Measurements from ENCODE around the gene LPIN2. TPM values are rescaled to one million over a fixed set of nuclear protein-coding genes. Genes with fewer than 3 reads are reported as not detected.

The LPIN2 gene, protein sequence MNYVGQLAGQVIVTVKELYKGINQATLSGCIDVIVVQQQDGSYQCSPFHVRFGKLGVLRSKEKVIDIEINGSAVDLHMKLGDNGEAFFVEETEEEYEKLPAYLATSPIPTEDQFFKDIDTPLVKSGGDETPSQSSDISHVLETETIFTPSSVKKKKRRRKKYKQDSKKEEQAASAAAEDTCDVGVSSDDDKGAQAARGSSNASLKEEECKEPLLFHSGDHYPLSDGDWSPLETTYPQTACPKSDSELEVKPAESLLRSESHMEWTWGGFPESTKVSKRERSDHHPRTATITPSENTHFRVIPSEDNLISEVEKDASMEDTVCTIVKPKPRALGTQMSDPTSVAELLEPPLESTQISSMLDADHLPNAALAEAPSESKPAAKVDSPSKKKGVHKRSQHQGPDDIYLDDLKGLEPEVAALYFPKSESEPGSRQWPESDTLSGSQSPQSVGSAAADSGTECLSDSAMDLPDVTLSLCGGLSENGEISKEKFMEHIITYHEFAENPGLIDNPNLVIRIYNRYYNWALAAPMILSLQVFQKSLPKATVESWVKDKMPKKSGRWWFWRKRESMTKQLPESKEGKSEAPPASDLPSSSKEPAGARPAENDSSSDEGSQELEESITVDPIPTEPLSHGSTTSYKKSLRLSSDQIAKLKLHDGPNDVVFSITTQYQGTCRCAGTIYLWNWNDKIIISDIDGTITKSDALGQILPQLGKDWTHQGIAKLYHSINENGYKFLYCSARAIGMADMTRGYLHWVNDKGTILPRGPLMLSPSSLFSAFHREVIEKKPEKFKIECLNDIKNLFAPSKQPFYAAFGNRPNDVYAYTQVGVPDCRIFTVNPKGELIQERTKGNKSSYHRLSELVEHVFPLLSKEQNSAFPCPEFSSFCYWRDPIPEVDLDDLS
- total RNA-seq, result 87.9 and 95.9 TPM in 2 replicates

- Mint-ChIP-seq H3K27me3 (ENCODE audit: low read depth) (no peaks in the 10 kb centered on the region), H3K9me3 (no peaks in the 10 kb centered on the region), H3K4me1 (ENCODE audit: low read depth) (peaks cover 58% of the 10 kb centered on the region), H3K27ac (peak within 1 kb of the TSS; percentile 92), H3K4me3 (ENCODE audit: low read depth) (peak within 1 kb of the TSS; percentile 97), H3K36me3 (ENCODE audit: low read depth) (peaks cover 35% of the 10 kb centered on the region)
- intact Hi-C loops (cut with micrococcal nuclease), result loop anchor here (1.0 to 5.0 kb wide), 5 partner anchors 18 to 234 kb away; partner anchors contain the start of gene MYL12A
- DNase-seq (ENCODE audit: low spot score), result peak; percentile 96
Measured at GRCh38 chr18:3013024-3013804, at the start of gene LPIN2. TSS of gene LPIN2 (minus strand) at chr18:3013144. CDS start at chr18:2960840, 52,304 bp downstream.

DNA sequence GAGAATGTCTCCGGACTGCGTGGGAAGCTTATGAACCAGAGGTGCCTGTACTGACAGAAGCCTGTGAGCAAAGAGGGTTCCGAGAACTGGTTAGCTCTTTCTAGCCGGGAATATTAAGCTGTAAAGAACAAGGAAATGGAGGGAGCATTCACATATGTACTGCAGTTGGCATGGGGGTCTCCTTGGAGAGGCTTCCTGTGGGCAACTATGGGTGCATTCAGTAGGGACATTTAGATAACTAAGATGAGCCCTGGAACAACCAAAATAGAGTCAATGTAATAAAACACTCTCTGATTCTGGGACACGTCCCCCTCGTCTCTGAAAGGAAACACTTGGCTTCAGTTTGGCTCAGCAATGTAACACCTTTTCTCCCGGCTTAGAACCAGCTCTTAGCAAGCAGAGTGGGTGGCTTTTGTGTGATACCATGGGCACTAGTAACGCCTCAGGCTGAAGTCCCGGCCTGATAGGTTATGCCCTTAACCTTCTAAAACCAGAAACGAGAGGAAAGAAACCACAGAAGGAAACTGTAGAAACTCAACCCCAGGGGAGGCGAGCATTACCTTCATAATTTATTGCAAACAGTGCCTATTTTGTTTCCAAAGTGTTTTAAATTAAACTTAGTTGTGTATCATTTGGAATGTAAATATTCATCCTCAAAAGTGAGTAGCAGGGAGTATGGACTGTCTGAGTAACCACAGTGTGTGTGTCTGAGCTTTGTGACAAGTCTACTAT, 48.8 kb upstream of the LPIN2 start:
- intact Hi-C loops (cut with micrococcal nuclease), result loop anchor here (1.0 to 10.0 kb wide), 9 partner anchors 48 to 487 kb away; partner anchors contain the start of genes LPIN2, METTL4 and NDC80
- Mint-ChIP-seq H3K27me3 (ENCODE audit: low read depth) (no peaks in the 10 kb centered on the region), H3K36me3 (ENCODE audit: low read depth) (peaks cover 4% of the 10 kb centered on the region), H3K9me3 (no peaks in the 10 kb centered on the region), H3K4me3 (ENCODE audit: low read depth) (peak overlapping the region; percentile 77), H3K27ac (peak overlapping the region; percentile 100), H3K4me1 (ENCODE audit: low read depth) (peaks cover 60% of the 10 kb centered on the region)
- DNase-seq (ENCODE audit: low spot score), result peak; percentile 43

- peak overlapping the region; percentile 100 for H3K27ac Mint-ChIP-seq
- DNase-seq (ENCODE audit: low spot score), result peak; percentile 42
- peaks cover 4% of the 10 kb centered on the region for H3K36me3 Mint-ChIP-seq (ENCODE audit: low read depth)
- intact Hi-C loops (cut with micrococcal nuclease), result loop anchor here (1.0 to 10.0 kb wide), 7 partner anchors 48 to 486 kb away; partner anchors contain the start of genes LPIN2, METTL4 and NDC80
- H3K27me3 Mint-ChIP-seq (ENCODE audit: low read depth), result no peaks in the 10 kb centered on the region
- H3K9me3 Mint-ChIP-seq, result no peaks in the 10 kb centered on the region
- peaks cover 60% of the 10 kb centered on the region for H3K4me1 Mint-ChIP-seq (ENCODE audit: low read depth)
- H3K4me3 Mint-ChIP-seq (ENCODE audit: low read depth), result peak overlapping the region; percentile 77
Measured at GRCh38 chr18:3060667-3061580, 48.0 kb upstream of the LPIN2 start.

DNA sequence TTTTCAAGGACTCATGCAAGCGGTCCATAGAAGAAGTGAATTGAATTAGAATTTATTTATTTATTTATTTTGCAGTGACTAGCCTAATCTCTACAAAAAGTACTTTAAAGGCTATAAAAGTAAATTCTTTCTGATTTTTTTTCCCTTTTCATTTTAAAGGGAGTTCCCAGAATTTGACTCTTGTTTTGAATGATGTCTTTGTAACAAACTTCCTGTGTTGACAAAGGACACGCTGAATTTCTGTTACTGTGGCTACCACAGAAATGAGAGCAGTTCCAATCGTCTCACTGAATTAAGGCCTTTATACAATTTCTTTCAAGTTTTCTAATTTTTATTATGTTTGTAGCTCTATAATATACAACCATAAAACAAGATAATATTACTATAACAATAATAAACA, 46.3 kb upstream of the LPIN2 start:
- peaks cover 6% of the 10 kb centered on the region for H3K36me3 Mint-ChIP-seq (ENCODE audit: low read depth)
- H3K27ac Mint-ChIP-seq, result peak overlapping the region; percentile 100
- no peak for DNase-seq (ENCODE audit: low spot score)
- intact Hi-C loops (cut with micrococcal nuclease), result loop anchor here (1.0 kb wide), 1 partner anchor 13 kb away; no protein-coding TSS in a partner anchor
- H3K4me1 Mint-ChIP-seq (ENCODE audit: low read depth), result peaks cover 62% of the 10 kb centered on the region
- no peak overlapping the region for H3K4me3 Mint-ChIP-seq (ENCODE audit: low read depth)
- peaks cover 3% of the 10 kb centered on the region for H3K9me3 Mint-ChIP-seq
- no peaks in the 10 kb centered on the region for H3K27me3 Mint-ChIP-seq (ENCODE audit: low read depth)

GRCh38 chr18:3058328-3059191, 45.6 kb upstream of the LPIN2 start:
- Mint-ChIP-seq H3K4me1 (ENCODE audit: low read depth) (peaks cover 64% of the 10 kb centered on the region), H3K4me3 (ENCODE audit: low read depth) (peak overlapping the region; percentile 5), H3K27me3 (ENCODE audit: low read depth) (no peaks in the 10 kb centered on the region), H3K36me3 (ENCODE audit: low read depth) (peaks cover 10% of the 10 kb centered on the region), H3K9me3 (peaks cover 7% of the 10 kb centered on the region), H3K27ac (peak overlapping the region; percentile 100)
- intact Hi-C loops (cut with micrococcal nuclease), result loop anchor here (1.0 kb wide), 1 partner anchor 12 kb away; no protein-coding TSS in a partner anchor
- no peak for DNase-seq (ENCODE audit: low spot score)

- peaks cover 16% of the 10 kb centered on the region for H3K36me3 Mint-ChIP-seq (ENCODE audit: low read depth)
- peaks cover 58% of the 10 kb centered on the region for H3K4me1 Mint-ChIP-seq (ENCODE audit: low read depth)
- intact Hi-C loops (cut with micrococcal nuclease), result no loop called here
- no peak overlapping the region for H3K4me3 Mint-ChIP-seq (ENCODE audit: low read depth)
- no peak for DNase-seq (ENCODE audit: low spot score)
- H3K27me3 Mint-ChIP-seq (ENCODE audit: low read depth), result no peaks in the 10 kb centered on the region
- peak overlapping the region; percentile 100 for H3K27ac Mint-ChIP-seq
- peaks cover 14% of the 10 kb centered on the region for H3K9me3 Mint-ChIP-seq
Measured at GRCh38 chr18:3057526-3057925, 44.6 kb upstream of the LPIN2 start.

DNA sequence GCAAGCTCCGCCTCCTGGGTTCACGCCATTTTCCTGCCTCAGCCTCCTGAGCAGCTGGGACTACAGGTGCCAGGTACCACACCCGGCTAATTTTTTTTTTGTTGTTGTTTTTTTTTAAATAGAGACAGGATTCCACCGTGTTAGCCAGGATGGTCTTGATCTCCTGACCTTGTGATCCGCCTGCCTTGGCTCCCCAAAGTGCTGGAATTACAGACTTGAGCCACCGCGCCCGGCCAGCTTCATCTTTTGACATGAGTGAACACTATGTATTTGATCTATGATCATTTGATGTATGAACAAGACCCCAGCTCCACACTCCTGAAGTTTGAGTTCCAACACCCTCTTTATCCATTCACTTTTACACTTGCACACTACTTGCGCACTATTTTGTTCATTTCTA, 43.4 kb upstream of the LPIN2 start:
- H3K9me3 Mint-ChIP-seq, result peaks cover 19% of the 10 kb centered on the region
- H3K4me3 Mint-ChIP-seq (ENCODE audit: low read depth), result no peak overlapping the region
- H3K27ac Mint-ChIP-seq, result no peak overlapping the region
- H3K36me3 Mint-ChIP-seq (ENCODE audit: low read depth), result peaks cover 20% of the 10 kb centered on the region
- intact Hi-C loops (cut with micrococcal nuclease), result no loop called here
- no peaks in the 10 kb centered on the region for H3K27me3 Mint-ChIP-seq (ENCODE audit: low read depth)
- DNase-seq (ENCODE audit: low spot score), result no peak
- peaks cover 51% of the 10 kb centered on the region for H3K4me1 Mint-ChIP-seq (ENCODE audit: low read depth)

DNA sequence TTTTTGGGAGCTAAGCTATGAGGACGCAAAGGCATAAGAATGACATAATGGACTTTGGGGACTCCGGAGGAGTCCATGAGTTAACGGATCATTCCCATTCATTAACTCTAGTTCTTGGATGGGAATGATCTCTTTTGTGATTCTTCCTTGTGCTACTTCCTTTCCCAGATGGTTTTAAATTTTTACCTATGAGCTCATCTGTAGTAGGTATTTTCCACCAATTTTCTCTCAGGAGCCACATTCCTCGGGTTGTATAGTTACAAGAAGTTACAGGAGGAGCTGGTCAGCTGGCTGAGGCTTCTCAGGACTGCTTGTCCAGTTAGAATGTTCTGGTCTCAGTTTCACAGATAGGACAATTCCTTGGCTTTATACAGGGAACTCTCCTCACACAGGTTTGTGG, 42.9 kb upstream of the LPIN2 start:
- intact Hi-C loops (cut with micrococcal nuclease), result no loop called here
- H3K27ac Mint-ChIP-seq, result no peak overlapping the region
- no peaks in the 10 kb centered on the region for H3K27me3 Mint-ChIP-seq (ENCODE audit: low read depth)
- DNase-seq (ENCODE audit: low spot score), result no peak
- peaks cover 20% of the 10 kb centered on the region for H3K36me3 Mint-ChIP-seq (ENCODE audit: low read depth)
- H3K4me3 Mint-ChIP-seq (ENCODE audit: low read depth), result no peak overlapping the region
- H3K9me3 Mint-ChIP-seq, result peaks cover 19% of the 10 kb centered on the region
- H3K4me1 Mint-ChIP-seq (ENCODE audit: low read depth), result peaks cover 46% of the 10 kb centered on the region

GRCh38 chr18:3055186-3055728, 42.3 kb upstream of the LPIN2 start:
- Mint-ChIP-seq H3K27ac (no peak overlapping the region), H3K9me3 (peaks cover 19% of the 10 kb centered on the region), H3K4me3 (ENCODE audit: low read depth) (no peak overlapping the region), H3K4me1 (ENCODE audit: low read depth) (peaks cover 40% of the 10 kb centered on the region), H3K27me3 (ENCODE audit: low read depth) (no peaks in the 10 kb centered on the region), H3K36me3 (ENCODE audit: low read depth) (peaks cover 20% of the 10 kb centered on the region)
- intact Hi-C loops (cut with micrococcal nuclease), result no loop called here
- DNase-seq (ENCODE audit: low spot score), result no peak

DNA sequence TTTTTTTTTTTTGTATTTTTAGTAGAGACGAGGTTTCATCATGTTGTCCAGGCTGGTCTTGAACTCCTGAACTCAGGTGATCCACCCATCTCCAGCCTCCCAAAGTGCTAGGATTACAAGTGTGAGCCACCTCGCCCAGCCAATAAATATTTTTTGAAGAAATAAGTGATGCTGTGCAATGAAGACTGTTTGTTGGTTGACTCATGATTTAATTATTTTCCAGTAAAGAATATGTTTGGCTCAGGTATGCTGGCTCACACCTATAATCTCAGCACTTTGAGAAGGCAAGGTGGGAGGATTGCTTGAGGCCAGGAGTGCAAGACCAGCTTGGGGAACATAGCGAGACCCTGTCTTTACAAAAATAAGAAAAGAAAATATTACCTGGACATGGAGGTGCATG, 41.8 kb upstream of the LPIN2 start:
- intact Hi-C loops (cut with micrococcal nuclease), result no loop called here
- no peaks in the 10 kb centered on the region for H3K27me3 Mint-ChIP-seq (ENCODE audit: low read depth)
- peaks cover 39% of the 10 kb centered on the region for H3K4me1 Mint-ChIP-seq (ENCODE audit: low read depth)
- DNase-seq (ENCODE audit: low spot score), result no peak
- no peak overlapping the region for H3K4me3 Mint-ChIP-seq (ENCODE audit: low read depth)
- H3K9me3 Mint-ChIP-seq, result peaks cover 19% of the 10 kb centered on the region
- peaks cover 20% of the 10 kb centered on the region for H3K36me3 Mint-ChIP-seq (ENCODE audit: low read depth)
- H3K27ac Mint-ChIP-seq, result no peak overlapping the region

Data from activated T-helper 2 cell treated with anti-CD3 and anti-CD28 coated beads, Interferon-gamma antibody, Interleukin-2, Interleukin-4, amounts not matched to agents 10 μg/mL and 5 μg/mL and 100 μg/mL, durations not matched to agents 14 hours and 24 hours and 36 hours (primary cell).